HepG2 (cell line): ENCODE measurements around the gene NKD1. TPM values are rescaled to one million over a fixed set of nuclear protein-coding genes. Genes with fewer than 3 reads are reported as not detected.

Experiments
- ARID3A ChIP-seq: IDR thresholded peaks from 2 replicates; pipeline ENCODE4 v1.6.1; 2012; ENCODE audit warnings: low read depth, low read length, improper control_type of control experiment
- ATAD3A ChIP-seq: sonication (generic); formaldehyde crosslinking; IDR thresholded peaks from 2 replicates; pipeline ENCODE4 v1.4.0; 2020; ENCODE audit warnings: missing genetic modification reagents
- ATF7-NPFF ChIP-seq: sonication (generic); formaldehyde crosslinking; IDR thresholded peaks from 2 replicates; pipeline ENCODE4 v1.8.1; 2023; ENCODE audit warnings: mild to moderate bottlenecking, low read depth, missing genetic modification reagents, moderate library complexity
- CREB1 ChIP-seq, 2 experiments: fragments of 450-650 bp in 1 of 2; IDR thresholded peaks; 2 replicates each; pipeline ENCODE4 v1.6.1; 2016 to 2017; ENCODE audit warnings: control low read depth in 1 of 2, mild to moderate bottlenecking in 1 of 2, missing compliant biosample characterization in 1 of 2, missing genetic modification characterization in 1 of 2
- FLYWCH1 ChIP-seq: sonication (generic); formaldehyde crosslinking; IDR thresholded peaks from 2 replicates; pipeline ENCODE4 v1.8.1; 2023; ENCODE audit warnings: mild to moderate bottlenecking, missing genetic modification reagents
- FOXO4 ChIP-seq: sonication (generic); formaldehyde crosslinking; conservative IDR thresholded peaks from 2 replicates; pipeline ENCODE4 v1.8.1; 2023; ENCODE audit warnings: missing genetic modification reagents
- HNF4A ChIP-seq: sonication (generic); formaldehyde crosslinking; IDR thresholded peaks from 2 replicates; pipeline ENCODE4 v1.4.0; 2020; ENCODE audit warnings: missing genetic modification reagents
- PATZ1 ChIP-seq: sonication (generic); formaldehyde crosslinking; IDR thresholded peaks from 2 replicates; pipeline ENCODE4 v1.4.0; 2020; ENCODE audit warnings: missing genetic modification reagents
- PAX8 ChIP-seq: sonication (generic); formaldehyde crosslinking; IDR thresholded peaks from 2 replicates; pipeline ENCODE4 v1.8.0; 2022; ENCODE audit warnings: mild to moderate bottlenecking, missing genetic modification reagents, borderline replicate concordance
- RBFOX2 ChIP-seq: fragments of 200-400 bp; formaldehyde crosslinking; IDR thresholded peaks from 2 replicates; pipeline ENCODE4 v1.6.1; 2017; ENCODE audit warnings: low read depth, mild to moderate bottlenecking, low read length
- RBM22 ChIP-seq: fragments of 200-400 bp; formaldehyde crosslinking; optimal IDR thresholded peaks from 2 replicates; pipeline ENCODE3; 2017; ENCODE audit warnings: mild to moderate bottlenecking, low read length, moderate library complexity
- REST ChIP-seq, 2 experiments: IDR thresholded peaks; 2 replicates each; pipeline ENCODE4 v1.6.1; 2011 to 2012; ENCODE audit warnings: low read length in 2 of 2, borderline replicate concordance in 1 of 2, low read depth in 1 of 2, mild to moderate bottlenecking in 1 of 2, moderate library complexity in 1 of 2
- SRSF4 ChIP-seq: fragments of 200-400 bp; formaldehyde crosslinking; IDR thresholded peaks from one replicate; pipeline ENCODE4 v1.6.1; 2018; ENCODE audit warnings: mild to moderate bottlenecking, low read depth, low read length, moderate library complexity; ENCODE audit not compliant: poor library complexity, severe bottlenecking
- ZC3H13 ChIP-seq: sonication (generic); formaldehyde crosslinking; IDR thresholded peaks from 2 replicates; pipeline ENCODE4 v1.8.1; 2023; ENCODE audit warnings: mild to moderate bottlenecking, missing genetic modification reagents, moderate library complexity
- ZNF24 ChIP-seq: fragments of 450-650 bp; IDR thresholded peaks from 2 replicates; pipeline ENCODE4 v1.6.1; 2017; ENCODE audit warnings: antibody characterized with exemption, mild to moderate bottlenecking
- ZNF3 ChIP-seq: IDR thresholded peaks from 2 replicates; pipeline ENCODE4 v1.7.0; 2017; ENCODE audit warnings: inconsistent platforms
- ZNF44 ChIP-seq: sonication (generic); formaldehyde crosslinking; IDR thresholded peaks from 2 replicates; pipeline ENCODE4 v1.5.1; 2020; ENCODE audit warnings: mild to moderate bottlenecking, missing genetic modification reagents
- ZNF768 ChIP-seq: sonication (generic); formaldehyde crosslinking; IDR thresholded peaks from 2 replicates; pipeline ENCODE4 v1.4.0; 2020; ENCODE audit warnings: missing genetic modification reagents
- ZSCAN25 ChIP-seq: sonication (generic); formaldehyde crosslinking; IDR thresholded peaks from 2 replicates; pipeline ENCODE4 v1.8.0; 2022; ENCODE audit warnings: mild to moderate bottlenecking, missing genetic modification reagents
- polyA plus RNA-seq, 8 experiments: library from polyadenylated mRNA; depleted of rRNA in 3 of 8; stranded (reverse) in 7 of 8; unstranded in 1 of 8; fragments of >200 nt; fragmentation: Illumina TruSeq in 4 of 8; extraction: Trizol in 4 of 8; gene quantifications; 2 replicates each; pipeline versions ENCODE4 v1.2.1 to v1.2.3, GENCODE V29; 2011 to 2016; ENCODE audit warnings: low read depth in 4 of 8, missing spikeins in 1 of 8, mixed read lengths in 1 of 8; ENCODE audit not compliant: insufficient read depth in 1 of 8
- total RNA-seq, 5 experiments: library from RNA; depleted of rRNA; stranded (reverse); fragments of >200 nt; fragmentation: Illumina TruSeq; extraction: Trizol; gene quantifications; 2 replicates each; pipeline ENCODE4 v1.2.3, GENCODE V29; 2016; ENCODE audit warnings: low read depth in 1 of 5

The NKD1 gene
- total and polyA plus RNA-seq, 2 of the 13 experiments (the other 11 are each of a cell fraction or from before 2014, with no cell fraction given): 70.4 to 121 TPM

GRCh38 chr16:50560903-50561863 lies 13.0 kb downstream of the NKD1 start (continued):
- peak; percentile 60 for TF ChIP-seq SRSF4
- no peak for TF ChIP-seq ATAD3A (CRISPR knock-in tag)
- TF ChIP-seq ZNF768 (CRISPR knock-in tag): peak; percentile 94
- no peak for TF ChIP-seq ZNF3
- TF ChIP-seq ZNF24: no peak
- 0 out of 4 replicates have a peak, but pooled peaks of 1 of the 2 experiments have one; percentile 16 for TF ChIP-seq REST (IDR thresholded peaks at IDR 0.05; ENCODE audit: borderline replicate concordance in 1 of 2, low read depth in 1 of 2, low read length in 2 of 2)
- 0 out of 2 replicates have a peak, but pooled peaks have one; percentile 47 for TF ChIP-seq ZC3H13 (CRISPR knock-in tag)
- no peak for TF ChIP-seq ZSCAN25
- peak; percentile 85 for TF ChIP-seq HNF4A (CRISPR knock-in tag)
- TF ChIP-seq PATZ1: peak; percentile 42; the same call in 1 of the 2 replicates
- TF ChIP-seq ATF7-NPFF (CRISPR knock-in tag): no peak
- no peak for TF ChIP-seq PAX8 (CRISPR knock-in tag)
- no peak for TF ChIP-seq ZNF44 (CRISPR knock-in tag)
- TF ChIP-seq RBM22: peak; percentile 60
- peak; percentile 6; the same call in 1 of the 2 replicates for TF ChIP-seq RBFOX2
- TF ChIP-seq ARID3A: no peak
- no peak for TF ChIP-seq CREB1 (IDR thresholded peaks at IDR 0.05)
- TF ChIP-seq CREB1 (CRISPR knock-in tag; IDR thresholded peaks at IDR 0.05): 0 out of 2 replicates have a peak, but pooled peaks have one; percentile 7
- 0 out of 2 replicates have a peak, but pooled peaks have one; percentile 16 for TF ChIP-seq FOXO4 (CRISPR knock-in tag)
- 0 out of 2 replicates have a peak, but pooled peaks have one; percentile 33 for TF ChIP-seq FLYWCH1 (CRISPR knock-in tag)
